CD4-positive, alpha-beta T cell treated with Interleukin-21 for 1 hour (primary cell): ENCODE results near the gene CAMTA1.

Experiments used
- DNase-seq: peaks from one replicate; pipeline ENCODE4 v3.0.0-alpha.2; 2020

The CAMTA1 gene

GRCh38 chr1:7495962-7496361, 710.7 kb downstream of the CAMTA1 start:
- DNase-seq, result no peak

GRCh38 chr1:7497107-7497637, 711.9 kb downstream of the CAMTA1 start:
- DNase-seq, result no peak

- no peak for DNase-seq
Measured at GRCh38 chr1:7500381-7501083, 715.3 kb downstream of the CAMTA1 start.

GRCh38 chr1:7501084-7501491, 715.8 kb downstream of the CAMTA1 start:
- DNase-seq, result no peak

GRCh38 chr1:7501723-7502603, 716.7 kb downstream of the CAMTA1 start:
- DNase-seq, result no peak

- no peak for DNase-seq
Measured at GRCh38 chr1:7503691-7504437, 718.6 kb downstream of the CAMTA1 start.

GRCh38 chr1:7504438-7504720, 719.1 kb downstream of the CAMTA1 start:
- DNase-seq, result no peak

- no peak for DNase-seq
Measured at GRCh38 chr1:7505094-7505770, 720.0 kb downstream of the CAMTA1 start.

- DNase-seq, result no peak
Measured at GRCh38 chr1:7505771-7506453, 720.7 kb downstream of the CAMTA1 start.

- no peak for DNase-seq
Measured at GRCh38 chr1:7506454-7507284, 721.4 kb downstream of the CAMTA1 start.

- DNase-seq, result no peak
Measured at GRCh38 chr1:7507285-7508019, 722.2 kb downstream of the CAMTA1 start.

- no peak for DNase-seq
Measured at GRCh38 chr1:7508052-7508933, 723.0 kb downstream of the CAMTA1 start.

- DNase-seq, result no peak
Measured at GRCh38 chr1:7508934-7509519, 723.8 kb downstream of the CAMTA1 start.

- no peak for DNase-seq
Measured at GRCh38 chr1:7509598-7509997, 724.3 kb downstream of the CAMTA1 start.

- no peak for DNase-seq
Measured at GRCh38 chr1:7510389-7510931, 725.2 kb downstream of the CAMTA1 start.

- no peak for DNase-seq
Measured at GRCh38 chr1:7511381-7511780, 726.1 kb downstream of the CAMTA1 start.

GRCh38 chr1:7513081-7513480, 727.8 kb downstream of the CAMTA1 start:
- DNase-seq, result no peak

- DNase-seq, result no peak
Measured at GRCh38 chr1:7515175-7515574, 729.9 kb downstream of the CAMTA1 start.

GRCh38 chr1:7515904-7516303, 730.6 kb downstream of the CAMTA1 start:
- no peak for DNase-seq
